Esophagus squamous epithelium (tissue), 5 donors: Measurements from ENCODE around the gene MFSD6L. TPM values are rescaled to one million over a fixed set of nuclear protein-coding genes. Genes with fewer than 3 reads are reported as not detected.

ENCODE experiments used
- DNase-seq: peaks from one replicate; lab custom pipeline; 2025; lab: John Stamatoyannopoulos, UW
- H3K27ac ChIP-seq, 4 donors: fragments of 200-600 bp; sonication (generic); one replicate each; pipeline ENCODE4 v1.5.1; 2016 to 2019; ENCODE audit warnings: mild to moderate bottlenecking in 1 of 4
- H3K27me3 ChIP-seq, 4 donors: fragments of 200-600 bp; sonication (generic); 1 replicate in 3 of 4; 2 replicates in 1 of 4; pipeline versions ENCODE4 v1.5.1 to v1.6.0; 2017 to 2021; ENCODE audit warnings: antibody characterized with exemption in 1 of 4
- H3K36me3 ChIP-seq, 3 donors: fragments of 200-600 bp; sonication (generic); one replicate each; pipeline ENCODE4 v1.5.1; 2016 to 2019
- H3K4me1 ChIP-seq, 3 donors: fragments of 200-600 bp; sonication (generic); one replicate each; pipeline ENCODE4 v1.5.1; 2017 to 2019
- H3K4me3 ChIP-seq, 4 donors: fragments of 200-600 bp; sonication (generic); 1 replicate in 3 of 4; 2 replicates in 1 of 4; pipeline ENCODE4 v1.5.1; 2016 to 2019; ENCODE audit warnings: mild to moderate bottlenecking in 2 of 4, moderate library complexity in 1 of 4
- H3K9me3 ChIP-seq, 3 donors: fragments of 200-600 bp; sonication (generic); one replicate each; pipeline ENCODE4 v1.5.1; 2016 to 2019
- CTCF ChIP-seq, 6 experiments: fragments of 450-650 bp in 4 of 6; fragments of 200-600 bp in 2 of 6; sonication (generic) in 2 of 6; IDR thresholded peaks; one replicate each; pipeline ENCODE4 v1.5.1; 2016 to 2019; ENCODE audit warnings: antibody characterized with exemption in 6 of 6, mild to moderate bottlenecking in 4 of 6, moderate library complexity in 4 of 6
- POLR2A ChIP-seq, 4 donors: fragments of 450-650 bp; IDR thresholded peaks; one replicate each; pipeline ENCODE4 v1.6.1; 2017; ENCODE audit warnings: antibody characterized with exemption in 4 of 4, mild to moderate bottlenecking in 4 of 4, moderate library complexity in 3 of 4
- WGBS, 2 donors: methylation state at CpG; one replicate each; pipeline ENCODE4 v1.1.5; 2018; 5-methylcytosine and 5-hydroxymethylcytosine counted together
- intact Hi-C: fragments of 100-400 bp; cut with DNase I; formaldehyde crosslinking; loops from one replicate; pipeline ENCODE4 v1.15.0; 2022
- total RNA-seq, 4 donors: library from RNA; depleted of rRNA; stranded (reverse); fragments of >200 nt; gene quantifications; one replicate each; pipeline ENCODE4 v1.1.0, GENCODE V29; 2016
- donor health status: DM: yes; HTN: yes; CAD: no.

The MFSD6L gene
- under 1 TPM; 0.19 to 0.62 (median 0.48) TPM for total RNA-seq

- Histone ChIP-seq H3K9me3 (no peaks in the 10 kb centered on the region), H3K27ac (no peak within 1 kb of the TSS), H3K4me1 (peaks cover 0 to 14% (median 7%) of the 10 kb centered on the region in 3 donors), H3K27me3 (peaks cover 0 to 36% (median 0%) of the 10 kb centered on the region in 4 donors), H3K4me3 (peak within 1 kb of the TSS; percentile 27 to 53 (median 38)), H3K36me3 (no peaks in the 10 kb centered on the region)
- no CpG with 5 or more reads among the region's 62 CpGs for WGBS, 2 donors
- TF ChIP-seq POLR2A (IDR thresholded peaks at IDR 0.05) (no peak), CTCF (IDR thresholded peaks at IDR 0.05) (peak in 2 of 6 experiments; percentile 27 to 31)
- DNase-seq = no peak
- intact Hi-C loops = no loop called here
These were observed at the start of gene MFSD6L for GRCh38 chr17:8798846-8799569. TSS of gene MFSD6L (minus strand) at chr17:8799365. CDS start at chr17:8799120, 245 bp downstream.

- no peaks in the 10 kb centered on the region for H3K36me3 ChIP-seq
- H3K4me3 ChIP-seq = no peak overlapping the region
- no peak for DNase-seq
- H3K27me3 ChIP-seq = peaks cover 0 to 4% (median 0%) of the 10 kb centered on the region in 4 donors
- H3K4me1 ChIP-seq = no peaks in the 10 kb centered on the region
- WGBS, 2 donors = 75 to 100% methylated on average over 2 of the region's 2 CpGs
- intact Hi-C loops = no loop called here
- no peaks in the 10 kb centered on the region for H3K9me3 ChIP-seq
- H3K27ac ChIP-seq = no peak overlapping the region
- TF ChIP-seq POLR2A (IDR thresholded peaks at IDR 0.05) (no peak), CTCF (IDR thresholded peaks at IDR 0.05) (no peak)
These were observed 48.7 kb upstream of the MFSD6L start for GRCh38 chr17:8847891-8848290.

- no peak overlapping the region for H3K4me3 ChIP-seq
- TF ChIP-seq CTCF (IDR thresholded peaks at IDR 0.05) (no peak), POLR2A (IDR thresholded peaks at IDR 0.05) (no peak)
- H3K4me1 ChIP-seq = no peaks in the 10 kb centered on the region
- H3K9me3 ChIP-seq = no peaks in the 10 kb centered on the region
- intact Hi-C loops = no loop called here
- H3K27ac ChIP-seq = no peak overlapping the region
- no peak for DNase-seq
- H3K27me3 ChIP-seq = peaks cover 0 to 4% (median 0%) of the 10 kb centered on the region in 4 donors
- H3K36me3 ChIP-seq = no peaks in the 10 kb centered on the region
These were observed 47.6 kb upstream of the MFSD6L start for GRCh38 chr17:8846768-8847211.

- 74 to 82% methylated on average over 7 to 9 of the region's 9 CpGs for WGBS, 2 donors
- Histone ChIP-seq H3K36me3 (no peaks in the 10 kb centered on the region), H3K4me1 (no peaks in the 10 kb centered on the region), H3K27me3 (no peaks in the 10 kb centered on the region), H3K27ac (no peak overlapping the region), H3K9me3 (no peaks in the 10 kb centered on the region), H3K4me3 (no peak overlapping the region)
- TF ChIP-seq POLR2A (IDR thresholded peaks at IDR 0.05) (no peak), CTCF (IDR thresholded peaks at IDR 0.05) (no peak)
- DNase-seq = no peak
- intact Hi-C loops = no loop called here
These were observed 45.4 kb upstream of the MFSD6L start for GRCh38 chr17:8844229-8845218.
